ENCODE measurements around the gene RNASE12. TPM values are rescaled to one million over a fixed set of nuclear protein-coding genes. Genes with fewer than 3 reads are reported as not detected.
"Not testable (repeated sequence)": the region's sequence is repeated elsewhere in the genome, so short reads cannot be mapped to it uniquely, and the experiment has no call there.

Gene RNASE12
- total RNA-seq, 2 donors from 2014 or later, result not detected

GRCh38 chr14:20580242-20580641 is 10.9 kb downstream of the RNASE12 start:
- peaks cover 24% of the 10 kb centered on the region for H3K4me1 Mint-ChIP-seq
- Histone ChIP-seq H3K27me3 (ENCODE audit: control insufficient read depth, insufficient read depth, low read length, poor library complexity, severe bottlenecking) (no peaks in the 10 kb centered on the region), H3K9me3 (ENCODE audit: control insufficient read depth, low read length) (no peaks in the 10 kb centered on the region), H3K4me3 (ENCODE audit: low read length) (no peak overlapping the region), H3K36me3 (ENCODE audit: control insufficient read depth, insufficient read depth, low read length) (no peaks in the 10 kb centered on the region), H3K4me1 (ENCODE audit: control insufficient read depth, insufficient read depth, low read length) (no peaks in the 10 kb centered on the region), H3K27ac (ENCODE audit: low read depth, low read length) (no peak overlapping the region), H3K9ac (ENCODE audit: extremely low read depth, low read length, poor library complexity, severe bottlenecking) (no peak overlapping the region)
- no peak overlapping the region for H3K27ac Mint-ChIP-seq
- H3K9me3 Mint-ChIP-seq, result no peaks in the 10 kb centered on the region
- DNase-seq, result no peak
- no peak overlapping the region for H3K4me3 Mint-ChIP-seq
- no peak for TF ChIP-seq CTCF (conservative IDR thresholded peaks at IDR 0.05)
- no peaks in the 10 kb centered on the region for H3K27me3 Mint-ChIP-seq (ENCODE audit: insufficient read depth)
- 77 to 82% methylated on average over 3 to 4 of the region's 4 CpGs for WGBS, 2 experiments (ENCODE audit: insufficient coverage in 1 of 2, insufficient read length in 1 of 2)
- H3K36me3 Mint-ChIP-seq (ENCODE audit: low read depth), result no peaks in the 10 kb centered on the region

DNA sequence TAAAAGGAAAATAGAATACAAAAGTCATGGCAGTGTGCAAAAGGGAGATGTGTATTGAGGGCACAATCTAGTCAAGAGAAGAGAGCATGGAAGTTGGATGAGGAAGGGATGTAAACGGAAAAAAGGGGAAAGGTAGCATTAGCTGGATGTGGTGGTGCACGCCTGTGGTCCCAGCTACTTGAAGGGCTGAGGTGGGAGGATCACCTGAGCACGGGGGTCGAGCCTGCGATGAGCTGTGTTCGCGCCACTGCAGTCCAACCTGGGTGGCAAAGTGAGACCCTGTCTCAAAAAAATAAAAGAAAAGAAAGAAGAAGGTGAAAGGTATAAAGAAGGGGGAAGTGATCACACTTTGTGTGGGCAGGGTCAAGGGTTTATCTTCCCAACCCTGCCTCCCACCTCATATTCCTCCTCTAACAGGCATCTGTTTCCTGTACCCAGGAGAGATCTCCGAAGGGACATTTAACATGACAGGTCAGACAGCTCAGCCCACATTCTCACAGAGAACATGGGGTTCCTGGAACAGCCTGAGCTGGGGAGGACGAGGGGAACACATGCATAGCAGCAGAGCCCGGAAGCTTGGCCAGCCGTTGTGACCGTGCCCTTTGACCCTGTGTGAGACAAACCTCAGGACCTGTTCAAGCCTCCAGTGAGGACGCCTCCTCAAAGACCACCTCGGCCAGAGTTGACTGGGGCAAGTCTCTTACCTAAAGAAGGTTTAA is 12.2 kb downstream of the RNASE12 start:
- Histone ChIP-seq H3K9me3 (ENCODE audit: control insufficient read depth, low read length) (peaks cover 3% of the 10 kb centered on the region), H3K36me3 (ENCODE audit: control insufficient read depth, insufficient read depth, low read length) (no peaks in the 10 kb centered on the region), H3K27me3 (ENCODE audit: control insufficient read depth, insufficient read depth, low read length, poor library complexity, severe bottlenecking) (no peaks in the 10 kb centered on the region), H3K4me1 (ENCODE audit: control insufficient read depth, insufficient read depth, low read length) (no peaks in the 10 kb centered on the region), H3K4me3 (ENCODE audit: low read length) (no peak overlapping the region), H3K27ac (ENCODE audit: low read depth, low read length) (peak overlapping the region; percentile 18), H3K9ac (ENCODE audit: extremely low read depth, low read length, poor library complexity, severe bottlenecking) (no peak overlapping the region)
- peak; percentile 54 for DNase-seq
- 91 to 93% methylated on average over 8 to 14 of the region's 14 CpGs for WGBS, 2 experiments (ENCODE audit: insufficient coverage in 1 of 2, insufficient read length in 1 of 2)
- Mint-ChIP-seq H3K27me3 (ENCODE audit: insufficient read depth) (no peaks in the 10 kb centered on the region), H3K9me3 (no peaks in the 10 kb centered on the region), H3K4me3 (no peak overlapping the region), H3K36me3 (ENCODE audit: low read depth) (no peaks in the 10 kb centered on the region), H3K27ac (peak overlapping the region; percentile 70), H3K4me1 (peaks cover 30% of the 10 kb centered on the region)
- TF ChIP-seq CTCF (conservative IDR thresholded peaks at IDR 0.05), result no peak

- no peaks in the 10 kb centered on the region for H3K9me3 Mint-ChIP-seq
- H3K4me1 Mint-ChIP-seq, result peaks cover 26% of the 10 kb centered on the region
Observed at GRCh38 chr14:20578325-20578724, 12.9 kb downstream of the RNASE12 start.

DNA sequence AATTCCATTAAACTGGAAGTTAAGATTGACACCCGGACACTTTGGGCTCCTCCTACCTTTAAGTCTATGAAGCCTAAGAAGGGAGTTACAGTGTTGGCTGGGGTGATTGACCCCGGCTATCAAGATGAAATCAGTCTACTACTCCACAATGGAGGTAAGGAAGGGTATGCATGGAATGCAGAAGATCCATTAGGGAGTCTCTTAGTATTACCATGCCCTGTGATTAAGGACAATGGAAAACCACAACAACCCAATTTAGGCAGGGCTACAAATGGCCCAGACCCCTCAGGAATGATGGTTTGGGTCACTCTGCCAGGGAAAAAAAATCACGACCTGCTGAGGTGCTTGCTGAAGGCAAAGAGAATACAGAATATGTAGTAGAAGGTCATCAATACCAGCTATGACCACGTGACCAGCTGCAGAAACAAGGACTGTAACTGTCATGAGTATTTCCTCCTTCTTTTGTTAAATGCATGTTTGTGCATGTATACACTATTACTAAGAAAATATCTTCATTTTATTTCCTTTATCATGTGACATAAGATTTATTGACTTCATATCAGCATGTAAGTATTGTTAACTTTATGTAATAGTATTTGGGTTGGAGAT is 18.7 kb downstream of the RNASE12 start:
- H3K4me1 ChIP-seq (ENCODE audit: control insufficient read depth, insufficient read depth, low read length); H3K27ac ChIP-seq (ENCODE audit: low read depth, low read length); H3K27me3 Mint-ChIP-seq (ENCODE audit: insufficient read depth); H3K4me3 Mint-ChIP-seq; H3K36me3 ChIP-seq (ENCODE audit: control insufficient read depth, insufficient read depth, low read length); H3K9ac ChIP-seq (ENCODE audit: extremely low read depth, low read length, poor library complexity, severe bottlenecking); H3K36me3 Mint-ChIP-seq (ENCODE audit: low read depth); H3K27me3 ChIP-seq (ENCODE audit: control insufficient read depth, insufficient read depth, low read length, poor library complexity, severe bottlenecking): not testable (repeated sequence)
- Mint-ChIP-seq H3K27ac (peak overlapping the region; percentile 33), H3K4me1 (peaks cover 14% of the 10 kb centered on the region), H3K9me3 (peaks cover 38% of the 10 kb centered on the region)
- peak overlapping the region; percentile 62 for H3K4me3 ChIP-seq (ENCODE audit: low read length)
- 85 to 94% methylated on average over 2 to 4 of the region's 4 CpGs for WGBS, 2 experiments (ENCODE audit: insufficient coverage in 1 of 2, insufficient read length in 1 of 2)
- peak; percentile 54 for DNase-seq
- peaks cover 48% of the 10 kb centered on the region for H3K9me3 ChIP-seq (ENCODE audit: control insufficient read depth, low read length)

More at GRCh38 chr14:20578325-20578724, 12.9 kb downstream of the RNASE12 start:
- no peak for TF ChIP-seq CTCF (conservative IDR thresholded peaks at IDR 0.05)
- H3K4me3 Mint-ChIP-seq, result no peak overlapping the region
- H3K4me3 ChIP-seq (ENCODE audit: low read length), result no peak overlapping the region
- H3K9me3 ChIP-seq (ENCODE audit: control insufficient read depth, low read length), result peaks cover 8% of the 10 kb centered on the region
- no peaks in the 10 kb centered on the region for H3K27me3 Mint-ChIP-seq (ENCODE audit: insufficient read depth)
- no peak overlapping the region for H3K9ac ChIP-seq (ENCODE audit: extremely low read depth, low read length, poor library complexity, severe bottlenecking)
- H3K4me1 ChIP-seq (ENCODE audit: control insufficient read depth, insufficient read depth, low read length), result no peaks in the 10 kb centered on the region
- no peaks in the 10 kb centered on the region for H3K36me3 Mint-ChIP-seq (ENCODE audit: low read depth)
- H3K36me3 ChIP-seq (ENCODE audit: control insufficient read depth, insufficient read depth, low read length), result no peaks in the 10 kb centered on the region
- H3K27ac Mint-ChIP-seq, result peak overlapping the region; percentile 70
- no peaks in the 10 kb centered on the region for H3K27me3 ChIP-seq (ENCODE audit: control insufficient read depth, insufficient read depth, low read length, poor library complexity, severe bottlenecking)
- WGBS, 2 experiments (ENCODE audit: insufficient coverage in 1 of 2, insufficient read length in 1 of 2), result 37 to 46% methylated on average over 2 to 3 of the region's 3 CpGs
- peak; percentile 85 for DNase-seq
- H3K27ac ChIP-seq (ENCODE audit: low read depth, low read length), result peak overlapping the region; percentile 18

GRCh38 chr14:20570720-20571119 is 20.5 kb downstream of the RNASE12 start:
- 67 to 86% methylated on average over 1 of the region's 1 CpG for WGBS, 2 experiments (ENCODE audit: insufficient coverage in 1 of 2, insufficient read length in 1 of 2)
- DNase-seq, result not testable (repeated sequence)

More at GRCh38 chr14:20570720-20571119, 20.5 kb downstream of the RNASE12 start:
- Mint-ChIP-seq H3K9me3 (peaks cover 44% of the 10 kb centered on the region), H3K4me1 (peaks cover 30% of the 10 kb centered on the region), H3K36me3 (ENCODE audit: low read depth) (peaks cover 12% of the 10 kb centered on the region)
- H3K27ac Mint-ChIP-seq; H3K4me3 Mint-ChIP-seq; H3K36me3 ChIP-seq (ENCODE audit: control insufficient read depth, insufficient read depth, low read length); H3K27me3 Mint-ChIP-seq (ENCODE audit: insufficient read depth); H3K9ac ChIP-seq (ENCODE audit: extremely low read depth, low read length, poor library complexity, severe bottlenecking); H3K27me3 ChIP-seq (ENCODE audit: control insufficient read depth, insufficient read depth, low read length, poor library complexity, severe bottlenecking); H3K4me1 ChIP-seq (ENCODE audit: control insufficient read depth, insufficient read depth, low read length); H3K27ac ChIP-seq (ENCODE audit: low read depth, low read length): not testable (repeated sequence)
- H3K4me3 ChIP-seq (ENCODE audit: low read length), result peak overlapping the region; percentile 6
- peaks cover 51% of the 10 kb centered on the region for H3K9me3 ChIP-seq (ENCODE audit: control insufficient read depth, low read length)

Data from endodermal cell (in vitro differentiated cells).